Activated CD4-positive, alpha-beta T cell treated with anti-CD3 and anti-CD28 coated beads for 48 hours (primary cell): Measurements from ENCODE around the gene NHSL2.
"Not testable (repeated sequence)": the region's sequence is repeated elsewhere in the genome, so short reads cannot be mapped to it uniquely, and the experiment has no call there.

Source experiments
- DNase-seq: peaks from one replicate; pipeline ENCODE4 v3.0.0-alpha.2; 2020

Gene NHSL2

DNA sequence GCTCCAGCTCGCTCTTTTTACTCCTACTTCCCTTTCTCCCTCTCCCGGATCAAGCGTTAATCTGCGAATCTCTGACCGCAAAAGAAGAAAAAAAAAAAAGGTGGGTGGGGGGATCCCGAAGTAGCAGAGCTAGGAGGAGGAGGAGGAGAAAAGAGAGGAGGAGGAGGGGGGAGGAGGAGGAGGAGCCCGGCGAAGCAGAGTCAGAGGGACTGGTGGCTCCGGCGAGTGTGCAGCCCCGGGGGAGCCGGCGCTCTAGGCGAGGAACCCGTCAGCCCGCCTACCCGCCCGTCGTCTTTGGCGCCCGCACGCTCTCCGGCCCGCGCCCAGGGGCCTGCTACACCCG, at the start of gene NHSL2:
Gene NHSL2, plus strand, starts transcription at position 203 of the 343 bp plus-strand sequence.
- DNase-seq = peak; percentile 26

GRCh38 chrX:71867680-71868079, 43.0 kb upstream of the NHSL2 start:
- DNase-seq = no peak

GRCh38 chrX:71869566-71869965, 41.1 kb upstream of the NHSL2 start:
- DNase-seq = not testable (repeated sequence)

DNA sequence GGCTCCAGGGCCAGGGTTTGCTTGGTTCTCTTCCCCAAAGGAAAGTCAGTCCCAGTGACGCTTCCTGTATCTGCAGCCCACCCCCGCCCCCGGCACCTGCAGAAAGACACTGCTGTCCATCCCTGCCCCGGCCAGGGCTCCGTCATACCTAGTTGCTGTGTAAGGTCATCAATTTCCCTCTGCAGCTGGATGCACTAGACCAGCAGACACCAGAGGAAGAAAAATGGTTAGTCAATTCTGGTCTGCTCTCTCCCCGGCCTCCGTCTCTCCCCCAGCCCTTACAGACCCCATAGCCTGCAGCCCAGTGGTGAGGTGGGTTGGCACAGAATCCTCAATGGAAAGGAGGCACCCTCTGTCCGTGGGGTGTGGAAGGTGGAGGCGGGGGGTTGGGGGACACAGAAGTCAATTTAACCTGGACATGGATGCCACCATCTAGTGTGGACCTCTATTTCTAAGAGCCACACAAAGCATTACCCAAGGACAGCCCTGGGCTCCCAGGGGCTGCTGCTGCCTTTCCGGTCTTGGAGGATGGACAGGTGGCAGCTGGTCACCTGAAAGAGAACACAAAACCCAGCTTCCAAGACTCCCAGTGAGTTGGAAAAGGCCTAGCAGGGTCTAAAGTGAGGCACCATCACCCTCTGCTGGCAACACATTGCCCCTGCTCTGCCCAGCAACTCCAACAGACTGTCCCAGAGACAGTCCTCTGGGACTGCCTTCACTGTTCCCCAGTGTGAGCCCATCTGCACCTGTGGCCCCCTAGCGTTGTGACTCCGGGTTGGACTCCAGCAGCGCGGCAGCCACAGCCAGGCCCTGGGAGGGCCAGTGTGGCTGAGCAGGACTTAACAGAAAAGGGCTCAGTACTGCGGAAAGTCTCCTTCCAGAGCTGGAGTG, 40.2 kb upstream of the NHSL2 start:
- DNase-seq = peak; percentile 28

DNA sequence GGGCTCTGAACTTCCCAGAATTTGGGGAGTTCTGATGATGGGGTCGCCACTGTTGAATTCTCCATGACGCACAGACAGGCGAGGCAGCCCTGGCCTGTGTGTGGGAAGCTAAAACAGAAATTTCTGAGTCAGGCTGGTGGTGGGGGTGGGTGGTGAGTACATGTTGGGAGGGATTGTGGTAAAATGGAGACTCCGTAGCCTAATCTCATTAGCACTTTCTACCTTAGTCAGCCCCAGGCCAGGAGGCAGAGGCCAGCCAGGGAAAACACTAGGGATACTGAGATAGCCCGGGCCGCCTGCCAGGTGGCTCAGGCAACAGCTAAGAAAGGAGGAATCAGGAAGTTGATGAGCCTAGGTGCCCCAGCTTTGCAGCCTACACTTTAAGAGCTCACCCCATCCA, 39.3 kb upstream of the NHSL2 start:
- DNase-seq = peak; percentile 28

DNA sequence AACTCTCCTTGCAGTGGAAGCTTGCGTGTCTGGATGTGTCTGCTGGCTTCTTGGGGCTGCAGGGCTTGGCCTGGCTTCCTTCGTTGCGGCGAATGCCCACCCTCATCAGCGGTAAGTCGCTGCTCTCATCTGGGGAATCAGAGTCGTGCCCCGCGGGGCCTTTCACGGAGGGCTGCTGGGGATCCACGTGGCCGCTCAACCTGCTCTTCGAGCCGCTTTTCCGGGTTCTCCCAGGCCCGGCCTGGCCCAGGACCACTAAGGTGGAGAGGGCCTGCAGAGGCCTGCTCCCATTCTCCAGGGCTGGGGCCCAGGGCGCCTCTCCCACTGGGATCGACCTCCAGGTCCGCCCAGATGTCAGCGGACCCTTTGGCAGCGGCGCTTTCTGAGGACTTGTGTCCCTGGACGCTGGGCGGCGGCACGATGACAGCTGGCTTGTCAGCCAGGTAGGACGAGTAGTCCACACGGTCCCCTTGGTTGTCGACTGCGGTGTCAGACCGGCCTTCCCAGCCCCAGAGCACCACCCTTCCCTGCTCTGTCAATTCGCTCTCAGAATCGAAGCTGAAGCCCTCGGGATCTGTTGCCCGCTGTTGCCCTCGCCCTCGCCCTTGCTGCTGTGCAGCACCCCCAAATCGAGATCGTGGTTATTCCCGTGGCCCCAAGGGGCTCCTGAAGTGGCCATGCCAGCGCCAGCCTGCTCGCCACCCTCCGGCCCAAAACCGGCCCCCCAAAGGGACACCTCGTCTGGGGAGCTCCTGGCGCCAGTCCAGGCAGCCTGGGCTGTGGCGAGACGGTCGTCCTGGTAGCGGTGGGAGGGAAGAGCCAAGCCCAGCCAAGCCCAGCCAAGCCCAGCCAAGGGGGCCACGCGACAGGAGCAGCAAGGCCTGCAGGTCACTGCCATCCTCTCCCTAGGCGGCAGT, 37.8 kb upstream of the NHSL2 start:
- DNase-seq = no peak

GRCh38 chrX:71873459-71873833, 37.2 kb upstream of the NHSL2 start:
- DNase-seq = no peak

- not testable (repeated sequence) for DNase-seq
These were observed 33.8 kb upstream of the NHSL2 start for GRCh38 chrX:71876841-71877240.

GRCh38 chrX:71885099-71885498, 25.5 kb upstream of the NHSL2 start:
- DNase-seq = no peak

DNA sequence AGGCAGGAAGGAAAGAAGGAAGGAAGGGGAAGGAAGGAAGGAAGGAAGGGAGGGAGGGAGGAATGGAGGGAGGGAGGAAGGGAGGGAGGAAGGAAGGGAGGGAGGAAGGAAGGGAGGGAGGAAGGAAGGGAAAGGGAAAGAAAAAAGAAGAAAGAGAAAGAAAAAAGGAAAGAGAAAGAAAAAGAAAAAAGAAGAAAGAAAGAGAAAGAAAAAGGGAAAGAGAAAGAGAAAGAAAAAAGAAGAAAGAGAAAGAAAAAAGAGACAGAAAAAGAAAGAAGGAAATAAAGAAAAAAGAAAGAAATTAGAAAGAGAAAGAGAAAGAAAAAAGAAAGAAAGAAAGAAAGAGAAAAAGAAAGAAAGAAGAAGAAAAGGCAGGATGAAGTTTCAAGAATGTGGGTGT, 15.0 kb upstream of the NHSL2 start:
- DNase-seq = no peak

DNA sequence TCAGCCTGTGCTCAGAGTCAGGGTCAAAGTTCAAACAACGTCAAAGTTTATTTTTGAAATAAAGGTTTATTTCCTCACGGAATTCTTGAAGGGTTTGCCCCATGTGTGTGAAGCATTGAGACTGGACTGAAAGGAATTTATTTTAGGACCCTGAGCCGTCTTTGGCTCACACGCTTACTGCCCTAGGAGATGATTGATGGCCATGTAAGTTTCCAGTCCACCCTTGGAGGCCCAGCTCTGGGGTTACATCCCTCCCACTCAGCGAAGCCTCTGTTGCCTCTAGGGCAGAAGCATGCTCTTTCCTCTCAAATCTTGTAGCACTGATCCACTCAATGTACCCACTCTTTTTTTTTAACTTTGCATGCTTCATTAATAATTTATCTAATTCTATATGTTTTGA, 4.5 kb upstream of the NHSL2 start:
- no peak for DNase-seq

DNA sequence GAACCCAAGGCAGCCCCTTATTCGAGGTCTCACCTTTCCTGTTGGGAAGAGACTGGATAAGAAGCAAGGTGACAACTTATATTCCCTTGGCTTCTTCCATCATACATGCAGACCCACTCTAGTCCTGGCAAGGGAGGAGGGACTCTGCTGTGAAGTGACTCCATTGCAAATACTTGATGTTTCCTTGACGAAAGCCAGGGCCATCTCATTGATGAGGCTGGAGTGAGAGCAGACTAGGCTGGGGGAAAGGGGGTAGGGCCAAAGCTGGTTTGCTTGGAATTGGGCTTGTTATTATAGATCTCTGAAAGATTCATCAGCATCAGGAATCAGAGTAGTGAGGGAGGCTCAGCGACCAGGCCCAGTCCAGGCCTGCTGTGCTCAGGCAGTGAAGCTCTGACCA, 2.3 kb upstream of the NHSL2 start:
- no peak for DNase-seq

- no peak for DNase-seq
These were observed 689 bp upstream of the NHSL2 start for GRCh38 chrX:71909956-71910355.

GRCh38 chrX:71910986-71911730, 513 bp downstream of the NHSL2 start:
- DNase-seq = peak; percentile 38

DNA sequence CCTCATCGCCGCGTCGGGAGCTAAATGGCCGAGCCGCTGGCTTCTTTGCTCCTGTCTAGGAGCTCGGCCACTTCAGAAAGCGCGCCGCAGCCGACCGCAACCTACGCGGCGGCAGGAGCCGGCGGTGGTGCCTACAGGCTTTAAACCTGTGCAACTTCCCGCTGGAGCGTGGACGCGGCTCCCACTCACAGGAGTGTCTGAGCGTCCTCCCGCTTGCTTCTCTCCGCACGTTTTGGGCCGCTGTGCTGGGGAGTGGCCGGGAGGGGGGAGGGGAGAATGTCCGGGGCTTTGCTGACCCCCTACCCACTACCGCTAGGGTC, 1.0 kb downstream of the NHSL2 start:
- no peak for DNase-seq

- DNase-seq = no peak
These were observed 1.5 kb downstream of the NHSL2 start for GRCh38 chrX:71912156-71912555.

DNA sequence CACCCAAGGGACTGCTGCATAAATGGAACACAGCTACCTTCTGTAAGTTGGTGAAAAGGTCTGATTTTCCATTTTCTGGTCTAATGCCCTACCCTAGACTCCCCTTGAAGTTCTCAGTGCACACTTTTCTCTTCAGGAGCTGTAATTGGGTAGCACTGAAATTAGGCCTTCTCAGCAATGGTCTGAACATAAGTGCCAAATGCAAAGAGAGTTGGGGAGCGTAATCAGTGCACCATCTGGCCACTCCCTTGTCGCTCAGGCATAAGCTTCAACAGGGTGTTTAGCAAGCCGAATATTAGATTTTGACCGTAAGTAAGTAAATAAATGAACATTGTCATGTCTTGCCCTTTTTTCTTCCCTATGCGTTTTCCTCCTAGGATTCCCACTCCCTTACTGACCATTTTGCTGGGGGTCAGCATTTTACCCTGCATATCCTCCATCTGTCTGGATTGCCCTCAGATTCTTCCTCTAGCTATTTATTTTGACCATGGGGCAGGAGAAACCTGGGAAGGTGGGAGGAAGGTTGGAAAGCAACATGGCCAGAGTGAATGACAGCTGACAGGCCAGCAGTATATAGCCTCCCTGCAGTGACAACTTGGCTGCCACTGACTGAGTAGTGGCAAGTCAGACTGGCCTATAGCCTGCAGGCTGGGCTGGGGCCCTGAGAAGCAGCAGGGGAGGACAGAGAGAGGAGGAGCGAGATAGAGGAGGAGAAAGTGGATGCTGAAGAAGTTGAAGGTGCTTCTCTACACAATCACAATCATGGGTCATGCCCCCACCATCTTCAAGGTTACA, 2.7 kb downstream of the NHSL2 start:
- DNase-seq = no peak

- DNase-seq = no peak
These were observed 7.1 kb downstream of the NHSL2 start for GRCh38 chrX:71917621-71918343.

DNA sequence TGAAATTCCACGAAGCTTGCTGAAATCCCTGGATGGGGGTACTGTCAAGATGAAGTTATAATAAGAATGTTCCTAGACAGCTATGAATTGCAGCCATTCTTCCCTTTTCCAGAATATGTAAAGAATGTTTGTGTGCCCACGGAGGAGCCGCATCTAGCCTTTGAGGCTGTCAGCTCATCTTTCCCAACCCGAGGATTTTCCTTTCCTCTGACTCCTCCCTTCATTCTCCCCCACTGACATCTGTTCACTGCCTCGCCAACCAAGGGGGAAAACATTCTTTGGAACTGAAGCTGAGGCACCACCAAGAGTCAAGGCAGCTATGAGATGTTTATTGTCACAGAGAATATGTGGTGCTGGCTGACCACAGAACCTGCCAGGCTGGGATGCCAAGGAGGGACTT, 8.8 kb downstream of the NHSL2 start:
- no peak for DNase-seq

- no peak for DNase-seq
These were observed 9.2 kb downstream of the NHSL2 start for GRCh38 chrX:71919886-71920285.

DNA sequence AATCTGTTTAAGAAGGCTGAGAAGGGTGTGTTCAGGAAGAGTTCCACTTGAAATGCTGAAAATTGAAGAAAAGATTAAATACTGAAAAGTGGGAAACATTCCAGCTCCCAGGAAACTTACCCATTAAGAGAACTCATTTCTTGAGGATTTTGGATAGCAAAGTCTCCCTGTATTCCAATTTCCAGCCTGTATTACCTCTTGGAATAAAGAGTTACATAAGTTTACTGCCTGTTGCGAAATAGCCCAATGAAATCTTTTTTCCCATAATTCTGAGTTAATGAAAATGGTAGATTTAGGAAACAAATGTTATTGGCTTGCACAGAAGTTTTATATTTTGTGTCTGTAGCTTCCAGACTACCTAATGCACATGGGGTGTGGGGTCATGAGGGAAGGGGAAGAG, 12.0 kb downstream of the NHSL2 start:
- no peak for DNase-seq

GRCh38 chrX:71923516-71923915, 12.9 kb downstream of the NHSL2 start:
- DNase-seq = no peak
